PC-9 (cell line): ENCODE measurements around the gene TSC22D3. TPM values are rescaled to one million over a fixed set of nuclear protein-coding genes. Genes with fewer than 3 reads are reported as not detected.
"Not testable (repeated sequence)": the region's sequence is repeated elsewhere in the genome, so short reads cannot be mapped to it uniquely, and the experiment has no call there.

Experiments used
- BruUV-seq: library from RNA; stranded (reverse); fragments of 400-500 nt; replicated peaks from 2 replicates; lab custom pipeline; 2021; lab: Mats Ljungman, UMichigan
- CTCF ChIA-PET: fragments of 300-600 bp; sonication (Branson Sonifier 250); formaldehyde crosslinking; loops from one replicate; lab custom pipeline; 2022; ENCODE audit warnings: antibody characterized with exemption; lab: Charles Lee
- POLR2A ChIA-PET: fragments of 300-600 bp; sonication (Branson Sonifier 250); formaldehyde crosslinking; loops from one replicate; lab custom pipeline; 2022; ENCODE audit warnings: antibody characterized with exemption; ENCODE audit not compliant: unreplicated experiment; lab: Charles Lee
- DNase-seq, 2 experiments: peaks; one replicate each; pipeline versions ENCODE4 v3.0.0 to v3.0.0-alpha.2; 2015 to 2022; ENCODE audit warnings: mixed read lengths in 1 of 2
- H2AFZ ChIP-seq: fragments of 200-600 bp; sonication (generic); 2 replicates; pipeline ENCODE4 v1.8.1; 2017; ENCODE audit warnings: antibody characterized with exemption
- H3F3A ChIP-seq: fragments of 200-600 bp; sonication (generic); 2 replicates; pipeline ENCODE4 v1.8.1; 2017; ENCODE audit warnings: antibody characterized with exemption, mild to moderate bottlenecking, low read depth; ENCODE audit not compliant: insufficient read depth
- H3K27ac ChIP-seq: fragments of 200-600 bp; sonication (generic); 2 replicates; pipeline ENCODE4 v1.6.1; 2016; ENCODE audit warnings: mixed run types
- H3K27me3 ChIP-seq: fragments of 200-600 bp; sonication (generic); 2 replicates; pipeline ENCODE4 v1.6.1; 2016; ENCODE audit warnings: low read depth, mixed run types; ENCODE audit not compliant: insufficient read depth
- H3K36me3 ChIP-seq: fragments of 200-600 bp; sonication (generic); 2 replicates; pipeline ENCODE4 v1.6.1; 2016; ENCODE audit warnings: low read depth, mixed run types
- H3K4me1 ChIP-seq: fragments of 200-600 bp; sonication (generic); replicated peaks from 2 replicates; pipeline ENCODE4 v1.6.1; 2016; ENCODE audit warnings: mixed run types; ENCODE audit not compliant: insufficient read depth
- H3K4me2 ChIP-seq: fragments of 200-600 bp; sonication (generic); 2 replicates; pipeline ENCODE4 v1.6.1; 2017; ENCODE audit warnings: mixed run types
- H3K4me3 ChIP-seq: fragments of 200-600 bp; sonication (generic); 2 replicates; pipeline ENCODE4 v1.6.1; 2016; ENCODE audit warnings: mixed run types
- H3K79me2 ChIP-seq: fragments of 200-600 bp; sonication (generic); 2 replicates; pipeline ENCODE4 v1.6.1; 2017; ENCODE audit warnings: low read depth, mixed run types
- H3K9me2 ChIP-seq: fragments of 200-600 bp; sonication (generic); 2 replicates; pipeline ENCODE4 v1.8.1; 2017; ENCODE audit warnings: mild to moderate bottlenecking; ENCODE audit not compliant: insufficient read depth
- H3K9me3 ChIP-seq: fragments of 200-600 bp; sonication (generic); 2 replicates; pipeline ENCODE4 v1.8.1; 2016; ENCODE audit warnings: low read depth; ENCODE audit not compliant: insufficient read depth
- H4K20me1 ChIP-seq: fragments of 200-600 bp; sonication (generic); 2 replicates; pipeline ENCODE4 v1.8.1; 2017; ENCODE audit not compliant: insufficient read depth
- CTCF ChIP-seq: fragments of 200-600 bp; sonication (generic); conservative IDR thresholded peaks from 2 replicates; pipeline ENCODE4 v1.6.1; 2017; ENCODE audit warnings: mixed run types, antibody characterized with exemption, mild to moderate bottlenecking, moderate library complexity
- EZH2 ChIP-seq: fragments of 200-600 bp; sonication (generic); IDR thresholded peaks from 2 replicates; pipeline ENCODE4 v1.8.0; 2017; ENCODE audit warnings: antibody characterized with exemption, low read depth
- intact Hi-C: fragments of 100-400 bp; cut with micrococcal nuclease; formaldehyde crosslinking; loops from one replicate; pipeline ENCODE4 v1.10.0; 2022; ENCODE audit not compliant: unreplicated experiment
- total RNA-seq: library from RNA; stranded (reverse); gene quantifications from 2 replicates; pipeline ENCODE4 v1.2.3, GENCODE V29; 2021

Gene TSC22D3
- total RNA-seq, 1 experiment from 2014 or later: 43.9 TPM

- Histone ChIP-seq H3K9me2 (no peaks in the 10 kb centered on the region), H3K4me2 (no peak overlapping the region), H3F3A (peaks cover 4% of the 10 kb centered on the region; the same call in 1 of the 2 replicates), H3K4me3 (no peak overlapping the region), H3K27me3 (no peaks in the 10 kb centered on the region), H4K20me1 (no peaks in the 10 kb centered on the region), H3K9me3 (peaks cover 18% of the 10 kb centered on the region), H3K27ac (no peak overlapping the region), H3K79me2 (no peaks in the 10 kb centered on the region), H3K4me1 (peaks cover 15% of the 10 kb centered on the region), H2AFZ (no peak overlapping the region), H3K36me3 (no peaks in the 10 kb centered on the region)
- ChIA-PET POLR2A (no interaction called here), CTCF (no interaction called here)
- no peak for TF ChIP-seq EZH2
- TF ChIP-seq CTCF: no peak
- DNase-seq: no peak
- no TSS peak for BruUV-seq
- intact Hi-C loops: no loop called here
These were observed 43.4 kb upstream of the TSC22D3 start for GRCh38 chrX:107818900-107819521.

- CTCF ChIA-PET, H3K36me3 ChIP-seq, BruUV-seq: not testable (repeated sequence)
These were observed 34.5 kb upstream of the TSC22D3 start for GRCh38 chrX:107810053-107810452.

GRCh38 chrX:107805179-107805578 is 29.6 kb upstream of the TSC22D3 start:
- no peaks in the 10 kb centered on the region; the same call in 1 of the 2 replicates for H3K9me3 ChIP-seq
- no peaks in the 10 kb centered on the region for H4K20me1 ChIP-seq
- no peaks in the 10 kb centered on the region for H3K9me2 ChIP-seq
- no peaks in the 10 kb centered on the region for H3K79me2 ChIP-seq
- POLR2A ChIA-PET: no interaction called here
- no peaks in the 10 kb centered on the region for H3F3A ChIP-seq
- no peaks in the 10 kb centered on the region for H3K36me3 ChIP-seq
- H3K4me3 ChIP-seq: no peak overlapping the region
- no peaks in the 10 kb centered on the region for H3K4me1 ChIP-seq
- BruUV-seq: no TSS peak
- H3K27ac ChIP-seq: no peak overlapping the region
- intact Hi-C loops: no loop called here
- CTCF ChIA-PET: no interaction called here
- TF ChIP-seq CTCF: no peak
- no peak for TF ChIP-seq EZH2
- no peak for DNase-seq
- H3K4me2 ChIP-seq: no peak overlapping the region
- H2AFZ ChIP-seq: no peak overlapping the region
- no peaks in the 10 kb centered on the region for H3K27me3 ChIP-seq

More at GRCh38 chrX:107810053-107810452, 34.5 kb upstream of the TSC22D3 start:
- H3K27me3 ChIP-seq, H4K20me1 ChIP-seq, H3K9me2 ChIP-seq, H3K27ac ChIP-seq, POLR2A ChIA-PET, H3K9me3 ChIP-seq, H3K79me2 ChIP-seq, DNase-seq, intact Hi-C loops, H3K4me3 ChIP-seq, H3K4me2 ChIP-seq, H3F3A ChIP-seq, H3K4me1 ChIP-seq, H2AFZ ChIP-seq: not testable (repeated sequence)

- H3K4me1 ChIP-seq: no peaks in the 10 kb centered on the region
- no peaks in the 10 kb centered on the region for H4K20me1 ChIP-seq
- no TSS peak for BruUV-seq
- CTCF ChIA-PET: no interaction called here
- no peaks in the 10 kb centered on the region for H3F3A ChIP-seq
- no peaks in the 10 kb centered on the region for H3K27me3 ChIP-seq
- intact Hi-C loops: no loop called here
- no peak overlapping the region for H3K4me3 ChIP-seq
- H2AFZ ChIP-seq: no peak overlapping the region
- no peak overlapping the region for H3K27ac ChIP-seq
- no peak for DNase-seq
- no peaks in the 10 kb centered on the region for H3K36me3 ChIP-seq
- POLR2A ChIA-PET: no interaction called here
- TF ChIP-seq CTCF (no peak), EZH2 (no peak)
- H3K9me3 ChIP-seq: no peaks in the 10 kb centered on the region; the same call in 1 of the 2 replicates
- H3K9me2 ChIP-seq: no peaks in the 10 kb centered on the region
- H3K79me2 ChIP-seq: no peaks in the 10 kb centered on the region
- no peak overlapping the region for H3K4me2 ChIP-seq
These were observed 28.8 kb upstream of the TSC22D3 start for GRCh38 chrX:107804427-107804826.
